ENCODE measurements around the gene AGMO. TPM values are rescaled to one million over a fixed set of nuclear protein-coding genes. Genes with fewer than 3 reads are reported as not detected.

Gene AGMO
- total RNA-seq, 1 experiment from 2014 or later: not detected

DNA sequence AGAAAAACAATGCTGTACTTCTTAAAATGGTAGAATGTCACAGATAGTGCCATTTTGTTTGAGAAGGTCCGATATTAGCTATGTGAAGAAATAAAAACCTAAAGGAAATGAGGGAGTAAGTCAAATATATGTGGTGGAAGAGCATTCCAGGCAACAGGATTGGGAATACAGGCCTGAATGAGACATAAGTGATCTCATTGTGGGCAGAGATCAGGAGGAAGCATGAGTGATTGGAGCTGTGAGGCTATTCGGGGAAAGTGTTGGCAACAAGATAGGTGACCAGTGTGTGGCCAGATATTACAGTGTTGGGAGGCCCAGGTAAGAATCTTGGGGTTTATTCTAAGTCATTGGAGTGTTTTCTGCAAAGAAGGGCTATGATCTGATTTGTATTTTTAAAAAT lies 41.3 kb upstream of the AGMO start:
- intact Hi-C loops (cut with micrococcal nuclease; ENCODE audit: unreplicated experiment): no loop called here
- Histone ChIP-seq H3K27ac (ENCODE audit: low read length) (no peak overlapping the region), H3K27me3 (ENCODE audit: control insufficient read depth, insufficient read depth, low read length) (no peaks in the 10 kb centered on the region), H3K4me3 (ENCODE audit: low read depth in 2 of 2, low read length in 2 of 2) (no peak overlapping the region), H3K9me3 (ENCODE audit: control insufficient read depth, insufficient read depth, low read depth, low read length) (peaks cover 4% of the 10 kb centered on the region; the same call in 1 of the 2 replicates), H3K36me3 (ENCODE audit: control insufficient read depth, insufficient read depth, low read length) (no peaks in the 10 kb centered on the region), H3K4me1 (ENCODE audit: control insufficient read depth, insufficient read depth, low read length) (no peaks in the 10 kb centered on the region)
- BruUV-seq (replicated peaks): no TSS peak
- TF ChIP-seq TCF7L2 (IDR thresholded peaks at IDR 0.05; ENCODE audit: low read depth, low read length) (no peak), SIN3A (IDR thresholded peaks at IDR 0.05; ENCODE audit: borderline replicate concordance, insufficient read depth, low read depth, low read length) (no peak), POLR2AphosphoS5 (IDR thresholded peaks at IDR 0.05; ENCODE audit: low read depth, low read length) (no peak), CTCF (IDR thresholded peaks at IDR 0.05) (no peak)
- TF ChIP-seq, protein P1, sequence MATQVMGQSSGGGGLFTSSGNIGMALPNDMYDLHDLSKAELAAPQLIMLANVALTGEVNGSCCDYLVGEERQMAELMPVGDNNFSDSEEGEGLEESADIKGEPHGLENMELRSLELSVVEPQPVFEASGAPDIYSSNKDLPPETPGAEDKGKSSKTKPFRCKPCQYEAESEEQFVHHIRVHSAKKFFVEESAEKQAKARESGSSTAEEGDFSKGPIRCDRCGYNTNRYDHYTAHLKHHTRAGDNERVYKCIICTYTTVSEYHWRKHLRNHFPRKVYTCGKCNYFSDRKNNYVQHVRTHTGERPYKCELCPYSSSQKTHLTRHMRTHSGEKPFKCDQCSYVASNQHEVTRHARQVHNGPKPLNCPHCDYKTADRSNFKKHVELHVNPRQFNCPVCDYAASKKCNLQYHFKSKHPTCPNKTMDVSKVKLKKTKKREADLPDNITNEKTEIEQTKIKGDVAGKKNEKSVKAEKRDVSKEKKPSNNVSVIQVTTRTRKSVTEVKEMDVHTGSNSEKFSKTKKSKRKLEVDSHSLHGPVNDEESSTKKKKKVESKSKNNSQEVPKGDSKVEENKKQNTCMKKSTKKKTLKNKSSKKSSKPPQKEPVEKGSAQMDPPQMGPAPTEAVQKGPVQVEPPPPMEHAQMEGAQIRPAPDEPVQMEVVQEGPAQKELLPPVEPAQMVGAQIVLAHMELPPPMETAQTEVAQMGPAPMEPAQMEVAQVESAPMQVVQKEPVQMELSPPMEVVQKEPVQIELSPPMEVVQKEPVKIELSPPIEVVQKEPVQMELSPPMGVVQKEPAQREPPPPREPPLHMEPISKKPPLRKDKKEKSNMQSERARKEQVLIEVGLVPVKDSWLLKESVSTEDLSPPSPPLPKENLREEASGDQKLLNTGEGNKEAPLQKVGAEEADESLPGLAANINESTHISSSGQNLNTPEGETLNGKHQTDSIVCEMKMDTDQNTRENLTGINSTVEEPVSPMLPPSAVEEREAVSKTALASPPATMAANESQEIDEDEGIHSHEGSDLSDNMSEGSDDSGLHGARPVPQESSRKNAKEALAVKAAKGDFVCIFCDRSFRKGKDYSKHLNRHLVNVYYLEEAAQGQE (IDR thresholded peaks at IDR 0.05; ENCODE audit: insufficient read depth in 1 of 2, low read depth in 2 of 2, low read length in 1 of 2): no peak
- in situ Hi-C loops (cut with HindIII; ENCODE audit: low pct_unique_long_range_greater_than_20kb, low sequenced_read_pairs): no loop called here
- ChIA-PET CTCF (no interaction called here), POLR2A (no interaction called here)
- no peak for DNase-seq (ENCODE audit: low read depth, low spot score)
- ATAC-seq: no peak

GRCh38 chr7:15602236-15602635 lies 40.4 kb upstream of the AGMO start:
- TF ChIP-seq SIN3A (IDR thresholded peaks at IDR 0.05; ENCODE audit: borderline replicate concordance, insufficient read depth, low read depth, low read length) (no peak), TCF7L2 (IDR thresholded peaks at IDR 0.05; ENCODE audit: low read depth, low read length) (no peak), POLR2AphosphoS5 (IDR thresholded peaks at IDR 0.05; ENCODE audit: low read depth, low read length) (no peak), CTCF (IDR thresholded peaks at IDR 0.05) (no peak)
- TF ChIP-seq, protein P1 (IDR thresholded peaks at IDR 0.05; ENCODE audit: insufficient read depth in 1 of 2, low read depth in 2 of 2, low read length in 1 of 2): no peak
- ChIA-PET POLR2A (no interaction called here), CTCF (no interaction called here)
- intact Hi-C loops (cut with micrococcal nuclease; ENCODE audit: unreplicated experiment): no loop called here
- no peaks in the 10 kb centered on the region for H3K27me3 ChIP-seq (ENCODE audit: control insufficient read depth, insufficient read depth, low read length)
- in situ Hi-C loops (cut with HindIII; ENCODE audit: low pct_unique_long_range_greater_than_20kb, low sequenced_read_pairs): no loop called here
- no peaks in the 10 kb centered on the region for H3K4me1 ChIP-seq (ENCODE audit: control insufficient read depth, insufficient read depth, low read length)
- peaks cover 2% of the 10 kb centered on the region; the same call in 1 of the 2 replicates for H3K9me3 ChIP-seq (ENCODE audit: control insufficient read depth, insufficient read depth, low read depth, low read length)
- H3K27ac ChIP-seq (ENCODE audit: low read length): no peak overlapping the region
- BruUV-seq (replicated peaks): no TSS peak
- ATAC-seq (no peak), DNase-seq (ENCODE audit: low read depth, low spot score) (no peak)
- no peak overlapping the region for H3K4me3 ChIP-seq (ENCODE audit: low read depth in 2 of 2, low read length in 2 of 2)
- no peaks in the 10 kb centered on the region for H3K36me3 ChIP-seq (ENCODE audit: control insufficient read depth, insufficient read depth, low read length)

Data from Panc1 (cell line).